ENCODE measurements around the gene CEP104.

The CEP104 gene

GRCh38 chr1:3799976-3800685 lies 56.9 kb downstream of the CEP104 start:
- no peak for DNase-seq (ENCODE audit: low read depth)

GRCh38 chr1:3796215-3797061 lies 60.6 kb downstream of the CEP104 start, which contains the start of gene LRRC47:
TSS of gene LRRC47 (minus strand) at chr1:3796498. CDS start at chr1:3796476, 22 bp downstream.
- DNase-seq (ENCODE audit: low read depth): peak; percentile 93

- DNase-seq (ENCODE audit: low read depth): no peak
Measured at GRCh38 chr1:3795453-3796214, 61.4 kb downstream of the CEP104 start.

GRCh38 chr1:3790952-3791351 lies 66.1 kb downstream of the CEP104 start:
- no peak for DNase-seq (ENCODE audit: low read depth)

- DNase-seq (ENCODE audit: low read depth): no peak
Measured at GRCh38 chr1:3790500-3790923, 66.5 kb downstream of the CEP104 start.

GRCh38 chr1:3789421-3790300 lies 67.3 kb downstream of the CEP104 start:
- DNase-seq (ENCODE audit: low read depth): no peak

GRCh38 chr1:3788756-3789420 lies 68.1 kb downstream of the CEP104 start:
- no peak for DNase-seq (ENCODE audit: low read depth)

GRCh38 chr1:3787745-3788605 lies 69.0 kb downstream of the CEP104 start:
- no peak for DNase-seq (ENCODE audit: low read depth)

- peak; percentile 55 for DNase-seq (ENCODE audit: low read depth)
Measured at GRCh38 chr1:3787349-3787715, 69.7 kb downstream of the CEP104 start.

GRCh38 chr1:3786468-3787348 lies 70.3 kb downstream of the CEP104 start:
- DNase-seq (ENCODE audit: low read depth): no peak

GRCh38 chr1:3785456-3786157 lies 71.4 kb downstream of the CEP104 start:
- DNase-seq (ENCODE audit: low read depth): no peak

GRCh38 chr1:3785045-3785444 lies 72.0 kb downstream of the CEP104 start:
- DNase-seq (ENCODE audit: low read depth): no peak

GRCh38 chr1:3783651-3784474 lies 73.1 kb downstream of the CEP104 start:
- no peak for DNase-seq (ENCODE audit: low read depth)

- no peak for DNase-seq (ENCODE audit: low read depth)
Measured at GRCh38 chr1:3780901-3781300, 76.1 kb downstream of the CEP104 start.

- DNase-seq (ENCODE audit: low read depth): no peak
Measured at GRCh38 chr1:3779912-3780416, 77.0 kb downstream of the CEP104 start.

GRCh38 chr1:3779265-3779911 lies 77.6 kb downstream of the CEP104 start:
- DNase-seq (ENCODE audit: low read depth): no peak
